Right ventricle myocardium inferior (tissue), 1 donor: ENCODE measurements around the gene CACNA2D3. TPM values are rescaled to one million over a fixed set of nuclear protein-coding genes. Genes with fewer than 3 reads are reported as not detected.
A peak's percentile ranks its signal among the peaks of the same experiment; 100 is the strongest.

ENCODE experiments used
- ATAC-seq: fragments of 200-7000 bp; cut with Tn5 transposase; one replicate; pipeline ENCODE4 v1.9.1; 2020; ENCODE audit warnings: mild to moderate bottlenecking, moderate library complexity
- DNase-seq: peaks from one replicate; pipeline ENCODE4 v3.0.0; 2021; ENCODE audit errors: missing footprints
- intact Hi-C: fragments of 100-400 bp; cut with DNase I; formaldehyde crosslinking; loops from one replicate; pipeline ENCODE4 v1.11.0; 2022
- total RNA-seq: library from RNA; stranded (reverse); fragmentation: NEBNext Ultra II Directional; extraction: Animal tissue kit (Norgen Biotek cat#: 25700); gene quantifications from one replicate; pipeline ENCODE4 v1.2.1, GENCODE V29; 2021
- donor health status: DM: no; HTN: yes; CAD: no; lungs with severe emphysema.

CACNA2D3 gene
- total RNA-seq, 1 donor from 2014 or later: 33.7 TPM

- intact Hi-C loops: no loop called here
- ATAC-seq (peak; percentile 70), DNase-seq (peak; percentile 63)
Measured at GRCh38 chr3:54691289-54691771, 569.0 kb downstream of the CACNA2D3 start.

GRCh38 chr3:54696313-54696712 is 574.0 kb downstream of the CACNA2D3 start:
- intact Hi-C loops: no loop called here
- ATAC-seq (no peak), DNase-seq (no peak)

- intact Hi-C loops: no loop called here
- ATAC-seq: no peak
Measured at GRCh38 chr3:54698054-54698453, 575.7 kb downstream of the CACNA2D3 start.

GRCh38 chr3:54703923-54704322 is 581.6 kb downstream of the CACNA2D3 start:
- ATAC-seq (no peak), DNase-seq (no peak)
- intact Hi-C loops: no loop called here

More at GRCh38 chr3:54698054-54698453, 575.7 kb downstream of the CACNA2D3 start:
- DNase-seq: no peak

GRCh38 chr3:54705730-54706129 is 583.4 kb downstream of the CACNA2D3 start:
- DNase-seq: no peak
- ATAC-seq: no peak
- intact Hi-C loops: no loop called here

GRCh38 chr3:54706738-54707137 is 584.4 kb downstream of the CACNA2D3 start:
- DNase-seq (no peak), ATAC-seq (no peak)
- intact Hi-C loops: no loop called here

GRCh38 chr3:54709785-54710184 is 587.4 kb downstream of the CACNA2D3 start:
- intact Hi-C loops: no loop called here
- ATAC-seq: no peak
- no peak for DNase-seq

GRCh38 chr3:54710954-54711353 is 588.6 kb downstream of the CACNA2D3 start:
- intact Hi-C loops: no loop called here
- DNase-seq (no peak), ATAC-seq (no peak)

- no peak for DNase-seq
- ATAC-seq: peak; percentile 46
Measured at GRCh38 chr3:54712539-54712938, 590.2 kb downstream of the CACNA2D3 start.

GRCh38 chr3:54713031-54713430 is 590.7 kb downstream of the CACNA2D3 start:
- intact Hi-C loops: no loop called here
- DNase-seq (no peak), ATAC-seq (peak; percentile 37)

More at GRCh38 chr3:54712539-54712938, 590.2 kb downstream of the CACNA2D3 start:
- intact Hi-C loops: no loop called here

- intact Hi-C loops: no loop called here
- ATAC-seq (peak; percentile 47), DNase-seq (no peak)
Measured at GRCh38 chr3:54713455-54713854, 591.1 kb downstream of the CACNA2D3 start.

GRCh38 chr3:54714035-54714434 is 591.7 kb downstream of the CACNA2D3 start:
- intact Hi-C loops: no loop called here
- ATAC-seq (peak; percentile 58), DNase-seq (no peak)

GRCh38 chr3:54717506-54717905 is 595.2 kb downstream of the CACNA2D3 start:
- DNase-seq (no peak), ATAC-seq (no peak)
- intact Hi-C loops: no loop called here

GRCh38 chr3:54719914-54720313 is 597.6 kb downstream of the CACNA2D3 start:
- ATAC-seq: no peak
- intact Hi-C loops: no loop called here
- DNase-seq: no peak

GRCh38 chr3:54720604-54721003 is 598.3 kb downstream of the CACNA2D3 start:
- intact Hi-C loops: no loop called here
- DNase-seq: no peak
- no peak for ATAC-seq

GRCh38 chr3:54731732-54732445 is 609.5 kb downstream of the CACNA2D3 start:
- intact Hi-C loops: no loop called here
- DNase-seq (no peak), ATAC-seq (no peak)

- intact Hi-C loops: no loop called here
- DNase-seq (no peak), ATAC-seq (no peak)
Measured at GRCh38 chr3:54733106-54734006, 611.0 kb downstream of the CACNA2D3 start.

- ATAC-seq: no peak
Measured at GRCh38 chr3:54736459-54736858, 614.1 kb downstream of the CACNA2D3 start.

GRCh38 chr3:54743755-54744154 is 621.4 kb downstream of the CACNA2D3 start:
- intact Hi-C loops: no loop called here

More at GRCh38 chr3:54736459-54736858, 614.1 kb downstream of the CACNA2D3 start:
- no peak for DNase-seq
- intact Hi-C loops: no loop called here

GRCh38 chr3:54744291-54744690 is 621.9 kb downstream of the CACNA2D3 start:
- DNase-seq (no peak), ATAC-seq (no peak)
- intact Hi-C loops: no loop called here

More at GRCh38 chr3:54743755-54744154, 621.4 kb downstream of the CACNA2D3 start:
- DNase-seq (no peak), ATAC-seq (no peak)
